GM12891 (cell line): Measurements from ENCODE around the gene TNS3.

Source experiments
- DNase-seq: peaks from one replicate; pipeline ENCODE4 v3.0.0; 2011; ENCODE audit warnings: low spot score; ENCODE audit not compliant: insufficient read length
- FAIRE-seq: peaks from 2 replicates; lab custom pipeline; 2011; peaks lifted over from hg19 to GRCh38; lab: Jason Lieb, UNC
- PAX5 ChIP-seq: IDR thresholded peaks from 2 replicates; pipeline ENCODE4 v1.6.1; 2011; ENCODE audit warnings: low read length, moderate library complexity, mild to moderate bottlenecking; ENCODE audit not compliant: insufficient read depth, severe bottlenecking
- POLR2A ChIP-seq: IDR thresholded peaks from 2 replicates; pipeline ENCODE4 v1.6.1; 2011; ENCODE audit warnings: low read depth, low read length, control low read depth
- POLR2AphosphoS5 ChIP-seq: IDR thresholded peaks from 2 replicates; pipeline ENCODE4 v1.6.1; 2011; ENCODE audit warnings: low read depth, low read length, control low read depth
- POU2F2 ChIP-seq: IDR thresholded peaks from 2 replicates; pipeline ENCODE4 v1.6.1; 2011; ENCODE audit warnings: low read depth, mild to moderate bottlenecking, control low read depth, low read length, moderate library complexity
- SPI1 ChIP-seq: IDR thresholded peaks from 2 replicates; pipeline ENCODE4 v1.6.1; 2011; ENCODE audit warnings: low read depth, low read length, control low read depth
- TAF1 ChIP-seq: IDR thresholded peaks from 2 replicates; pipeline ENCODE4 v1.6.1; 2011; ENCODE audit warnings: low read depth, low read length, control low read depth

Gene TNS3

GRCh38 chr7:47333554-47333887 lies 248.4 kb downstream of the TNS3 start:
- TF ChIP-seq PAX5 (no peak), SPI1 (no peak), POLR2AphosphoS5 (no peak)
- FAIRE-seq, result no peak
- DNase-seq, result no peak

GRCh38 chr7:47332681-47333553 lies 249.0 kb downstream of the TNS3 start:
- TF ChIP-seq SPI1 (no peak), PAX5 (no peak), POLR2AphosphoS5 (no peak), POU2F2 (no peak), TAF1 (no peak), POLR2A (no peak)
- DNase-seq, result no peak
- FAIRE-seq, result no peak

DNA sequence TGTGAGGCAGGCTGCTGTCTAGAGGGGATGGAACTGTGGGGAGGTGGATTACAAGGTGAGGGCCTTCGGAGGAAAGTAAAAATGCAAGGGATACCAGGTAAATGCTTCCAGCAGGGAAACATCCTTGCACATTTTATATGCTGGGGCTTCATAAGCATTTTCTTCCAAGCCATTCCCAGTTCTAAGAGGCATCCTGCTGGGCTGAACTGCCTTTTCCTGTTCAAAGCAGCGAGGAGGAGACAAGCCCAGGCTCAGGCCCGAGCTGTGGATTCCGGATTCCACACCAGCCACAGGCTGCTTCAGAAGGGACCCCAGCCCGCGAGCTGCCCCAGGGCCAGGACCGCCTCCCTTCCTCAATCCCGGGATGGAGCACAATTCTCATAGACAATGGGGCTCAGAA lies 249.7 kb downstream of the TNS3 start:
- FAIRE-seq (no peak), DNase-seq (no peak)
- no peak for TF ChIP-seq SPI1
- TF ChIP-seq PAX5, result no peak
- TF ChIP-seq POLR2A, result no peak
- TF ChIP-seq TAF1, result no peak
- no peak for TF ChIP-seq POU2F2
- no peak for TF ChIP-seq POLR2AphosphoS5

DNA sequence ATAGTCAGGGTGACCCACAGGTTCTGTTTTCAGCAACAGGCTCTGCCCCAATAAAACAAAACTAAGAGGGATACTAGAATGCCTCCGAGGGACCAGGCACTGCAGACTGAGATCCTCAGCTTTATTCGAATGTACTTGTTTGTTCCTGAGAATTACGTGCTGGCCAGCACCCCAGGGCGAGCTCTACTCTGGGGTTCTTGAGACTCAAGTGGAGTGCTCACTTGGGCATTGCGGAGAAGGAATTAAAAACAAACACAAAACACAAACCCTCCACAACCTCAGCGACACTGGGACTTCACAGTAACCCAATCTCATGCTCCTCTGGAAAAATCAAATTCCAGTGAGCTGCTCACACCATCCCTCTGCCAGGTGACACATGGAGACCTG lies 250.7 kb downstream of the TNS3 start:
- FAIRE-seq, result no peak

GRCh38 chr7:47330561-47331178 lies 251.2 kb downstream of the TNS3 start:
- FAIRE-seq, result no peak
- TF ChIP-seq PAX5 (no peak), SPI1 (no peak), POU2F2 (no peak), POLR2A (no peak), TAF1 (no peak), POLR2AphosphoS5 (no peak)
- no peak for DNase-seq

More for the DNA sequence above, 250.7 kb downstream of the TNS3 start:
- no peak for TF ChIP-seq TAF1
- no peak for TF ChIP-seq SPI1
- no peak for TF ChIP-seq POLR2A
- no peak for TF ChIP-seq POU2F2
- no peak for TF ChIP-seq PAX5
- TF ChIP-seq POLR2AphosphoS5, result no peak
- DNase-seq, result no peak

DNA sequence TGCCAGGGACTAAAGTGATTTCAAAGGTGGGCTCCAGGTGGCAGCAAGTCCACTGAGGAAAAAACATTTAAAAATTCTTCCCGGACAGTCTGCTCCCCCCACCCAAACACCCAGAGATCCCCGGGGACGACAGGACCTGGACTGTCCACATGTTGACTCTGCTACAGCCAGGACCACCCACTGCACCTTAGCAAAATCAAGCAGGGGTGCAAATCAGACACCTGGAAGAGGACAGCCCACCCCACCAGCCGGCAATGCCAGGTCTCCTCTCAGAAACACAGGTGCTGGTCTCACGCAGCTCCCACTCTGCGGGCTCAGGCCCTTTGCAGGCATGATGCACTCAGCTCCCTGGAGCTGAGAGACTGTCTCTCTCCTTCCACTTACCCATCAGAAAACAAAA lies 251.9 kb downstream of the TNS3 start:
- FAIRE-seq (no peak), DNase-seq (no peak)
- TF ChIP-seq POU2F2 (no peak), SPI1 (no peak), PAX5 (no peak), TAF1 (no peak), POLR2AphosphoS5 (no peak), POLR2A (no peak)

DNA sequence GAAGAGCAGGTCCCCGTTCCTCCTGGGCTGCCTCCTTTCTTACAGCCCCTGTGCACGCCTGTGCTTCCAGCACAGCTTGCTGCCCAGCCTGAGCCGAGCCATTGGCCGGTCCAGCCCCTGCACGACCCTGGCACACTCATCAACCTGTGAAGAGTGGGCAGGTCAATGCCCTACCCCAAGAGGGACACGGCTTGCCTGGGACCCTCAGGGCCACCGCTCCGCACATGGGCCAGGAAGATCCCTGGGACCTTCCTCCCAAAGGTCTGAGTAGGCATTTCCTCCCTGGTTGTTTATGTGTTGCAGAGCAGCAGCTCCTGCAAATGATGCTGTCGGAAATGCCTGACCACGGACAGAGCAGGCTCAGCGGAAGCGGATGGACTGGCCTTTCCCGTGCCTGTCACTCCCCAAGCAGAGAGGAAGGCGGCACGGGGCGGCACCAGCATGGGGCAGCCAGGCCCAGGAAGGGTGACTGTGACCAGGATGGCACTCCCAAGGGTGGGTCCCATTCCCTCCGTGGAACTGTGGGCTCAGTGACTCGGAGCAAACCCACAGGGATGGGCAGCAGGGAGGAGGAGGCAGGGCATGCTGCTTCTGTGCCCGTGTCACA lies 252.5 kb downstream of the TNS3 start:
- DNase-seq, result no peak
- TF ChIP-seq TAF1, result no peak
- no peak for TF ChIP-seq POLR2AphosphoS5
- no peak for TF ChIP-seq POU2F2
- TF ChIP-seq PAX5, result no peak
- TF ChIP-seq POLR2A, result no peak
- TF ChIP-seq SPI1, result no peak
- FAIRE-seq, result no peak

DNA sequence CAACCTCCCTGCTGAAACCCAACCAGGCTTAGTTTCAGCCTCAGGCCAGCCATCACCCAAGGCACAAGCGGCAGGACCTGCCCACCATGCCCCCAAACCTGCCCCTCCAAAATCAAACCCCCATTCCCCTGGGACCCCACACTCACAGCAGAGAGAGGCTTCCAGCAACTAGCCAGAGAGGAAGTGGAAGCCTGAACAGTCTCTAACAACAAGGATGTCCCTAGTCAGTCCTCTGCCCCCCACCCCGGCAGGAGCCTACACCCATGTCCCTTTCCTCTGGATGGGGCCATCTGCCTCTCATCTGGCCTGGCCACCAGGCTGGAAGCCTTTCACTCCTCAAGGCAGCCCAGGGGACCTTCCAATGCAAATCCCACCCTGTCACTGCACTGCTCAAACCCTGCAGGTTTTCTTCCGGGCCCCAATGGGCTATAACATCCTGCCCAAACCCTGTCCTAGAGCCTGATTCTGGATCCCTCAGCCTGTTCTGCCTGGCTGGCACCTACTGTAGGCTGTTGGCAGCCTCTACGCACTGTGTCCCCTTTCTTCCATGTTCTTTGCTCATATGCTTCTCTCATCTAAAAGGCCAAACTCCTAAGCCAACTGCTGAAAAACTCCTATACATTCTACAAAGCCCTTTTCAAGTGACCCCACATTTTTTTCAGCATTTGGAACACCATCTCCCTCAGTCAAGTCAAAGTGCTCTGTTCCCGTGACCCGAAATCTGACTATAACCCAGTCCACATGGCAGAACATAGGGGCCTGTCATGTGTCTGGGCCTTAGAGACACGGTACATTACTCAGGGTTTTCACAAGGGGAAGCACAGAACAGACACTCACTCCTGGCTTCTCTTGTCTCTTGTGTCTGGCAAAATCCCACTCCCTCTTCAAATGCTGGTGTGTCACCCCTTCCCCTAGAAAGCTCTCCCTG lies 253.3 kb downstream of the TNS3 start:
- DNase-seq (no peak), FAIRE-seq (no peak)
- TF ChIP-seq POLR2A (no peak), TAF1 (no peak), SPI1 (no peak), PAX5 (no peak), POU2F2 (no peak), POLR2AphosphoS5 (no peak)

DNA sequence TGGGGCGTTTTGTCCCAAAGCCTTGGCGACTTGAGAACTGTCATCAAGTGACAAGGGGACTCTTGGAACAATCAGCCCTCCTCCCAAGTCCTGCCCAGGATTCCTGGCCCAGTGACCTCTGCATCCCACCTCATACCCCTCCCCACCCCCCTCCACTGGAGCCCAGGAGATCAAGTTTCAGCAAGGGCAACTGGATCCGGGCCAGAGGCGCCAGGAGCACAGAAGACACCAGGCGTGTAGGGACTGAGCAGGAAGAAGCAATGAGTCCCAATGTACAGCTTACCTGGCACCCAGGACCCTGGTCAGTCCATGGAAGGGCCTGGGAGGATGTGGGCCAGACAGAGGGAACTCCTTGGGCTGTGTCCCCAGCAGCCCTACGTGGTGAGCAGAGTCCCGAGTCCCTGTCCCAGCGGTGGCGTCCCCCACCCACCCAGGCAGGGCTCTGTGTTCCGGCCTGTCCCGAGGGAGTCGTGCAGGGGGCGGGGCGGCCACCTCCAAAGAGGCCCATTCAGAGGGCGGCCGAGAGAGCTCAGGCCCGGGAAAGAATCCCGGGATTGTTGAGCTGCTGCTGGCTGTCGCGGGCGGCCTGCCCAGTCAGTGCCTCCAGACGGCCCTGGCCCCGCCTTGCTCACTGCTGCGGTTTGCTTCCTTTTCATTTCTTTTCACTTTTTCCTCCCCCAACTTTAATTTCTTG lies 254.1 kb downstream of the TNS3 start:
- no peak for DNase-seq
- no peak for FAIRE-seq
- TF ChIP-seq POU2F2 (no peak), PAX5 (no peak), POLR2A (no peak)
